ENCODE results near the gene WDR38.

DNA sequence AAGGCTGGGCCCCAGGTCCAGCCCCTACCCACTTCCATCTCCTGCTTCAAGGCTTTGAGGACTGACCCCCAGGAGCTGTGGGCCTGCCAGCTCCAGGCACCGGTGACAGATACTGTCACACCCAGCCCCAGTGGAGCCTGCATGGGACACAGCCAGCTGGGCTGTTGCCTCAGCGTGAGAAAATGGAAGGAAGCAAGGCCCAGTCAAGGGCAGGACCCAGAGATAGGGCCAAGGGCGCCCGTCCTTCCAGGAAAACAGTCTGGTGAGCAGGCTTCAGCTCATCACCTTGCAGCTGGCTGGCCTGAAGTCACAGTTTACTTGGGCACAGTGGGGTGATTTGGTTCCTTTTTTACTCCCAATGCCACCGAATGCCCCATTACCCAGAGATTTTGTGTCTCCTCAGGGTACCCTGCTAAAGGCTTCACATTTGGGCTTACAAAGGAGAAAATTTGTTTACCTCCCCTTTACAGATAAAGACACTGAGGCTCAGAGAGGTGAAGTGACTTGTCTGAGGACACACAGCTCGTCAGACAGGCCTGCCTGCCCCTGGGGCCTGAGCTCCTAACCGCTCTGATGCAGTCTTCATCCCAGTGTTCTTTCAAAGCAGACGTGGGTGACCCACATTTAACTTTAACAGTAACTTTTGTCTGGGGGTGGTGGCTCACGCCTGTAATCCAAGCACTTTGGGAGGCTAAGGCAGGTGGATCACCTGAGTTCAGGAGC is 21.5 kb upstream of the WDR38 start:
- no peak for TF ChIP-seq CTCF (IDR thresholded peaks at IDR 0.05)
- no peak for TF ChIP-seq POLR2AphosphoS5 (IDR thresholded peaks at IDR 0.05; ENCODE audit: low read depth, low read length)

Data from Panc1 (cell line).